K562 (cell line): ENCODE data around the gene SMG5. TPM values are rescaled to one million over a fixed set of nuclear protein-coding genes. Genes with fewer than 3 reads are reported as not detected.

Source experiments
- ATAC-seq: fragments of 200-7000 bp; cut with Tn5 transposase; 3 replicates; pipeline ENCODE4 v1.9.1; 2020; ENCODE audit warnings: moderate library complexity
- BruUV-seq: library from RNA; stranded (reverse); fragments of 400-500 nt; replicated peaks from 2 replicates; lab custom pipeline; 2021; lab: Mats Ljungman, UMichigan
- CTCF ChIA-PET: fragments of 300-600 bp; formaldehyde crosslinking; extraction: SDS; loops from one replicate; lab custom pipeline; 2021; ENCODE audit warnings: low intra/inter-chr PET ratio; lab: Yijun Ruan, JAX
- POLR2A ChIA-PET: fragments of 300-600, 350-650 bp; sonication (Branson Sonifier 250); formaldehyde crosslinking; extraction: SDS; loops from one replicate; lab custom pipeline; 2021; ENCODE audit warnings: antibody characterized with exemption, inconsistent platforms; lab: Yijun Ruan, JAX
- DNase-seq, 4 experiments: peaks; one replicate each; pipeline versions ENCODE4 v3.0.0 to v3.0.0-alpha.2; 2011 to 2018; ENCODE audit warnings: low spot score in 3 of 4, mixed read lengths in 3 of 4; ENCODE audit errors: extremely low read depth in 1 of 4
- FAIRE-seq: peaks from 2 replicates; lab custom pipeline; 2011; peaks lifted over from hg19 to GRCh38; lab: Jason Lieb, UNC
- H2AFZ ChIP-seq: 2 replicates; pipeline ENCODE4 v1.6.0; 2011; ENCODE audit warnings: low read depth, low read length, control low read depth, inconsistent platforms
- H3K27ac ChIP-seq: fragments of 200-600 bp; 3 replicates; pipeline ENCODE4 v1.8.0; 2011; ENCODE audit warnings: low read depth, mild to moderate bottlenecking, control low read depth, inconsistent platforms, low read length, moderate library complexity, mixed read lengths; ENCODE audit errors: extremely low read depth
- H3K27me3 ChIP-seq, 2 experiments: fragments of 300-600 bp in 1 of 2; 2 replicates in 1 of 2; 3 replicates in 1 of 2; pipeline versions ENCODE4 v1.6.0 to v1.8.0; 2011; ENCODE audit warnings: inconsistent platforms in 2 of 2, low read length in 2 of 2, mild to moderate bottlenecking in 1 of 2, mixed read lengths in 1 of 2, moderate library complexity in 1 of 2; ENCODE audit not compliant: control insufficient read depth in 2 of 2, insufficient read depth in 2 of 2
- H3K36me3 ChIP-seq: fragments of 300-600 bp; 3 replicates; pipeline ENCODE4 v1.8.0; 2011; ENCODE audit warnings: mild to moderate bottlenecking, low read length, inconsistent platforms; ENCODE audit not compliant: control insufficient read depth, insufficient read depth
- H3K4me1 ChIP-seq, 2 experiments: fragments of 200-600 bp in 1 of 2; replicated peaks in 1 of 2; 2 replicates in 1 of 2; 3 replicates in 1 of 2; pipeline versions ENCODE4 v1.5.1 to v1.8.0; 2011; ENCODE audit warnings: inconsistent platforms in 2 of 2, low read length in 2 of 2, mild to moderate bottlenecking in 1 of 2, mixed read lengths in 1 of 2, moderate library complexity in 1 of 2; ENCODE audit not compliant: control insufficient read depth in 2 of 2, insufficient read depth in 2 of 2
- H3K4me2 ChIP-seq: 2 replicates; pipeline ENCODE4 v1.6.1; 2011; ENCODE audit warnings: low read length, control low read depth, inconsistent platforms, mixed read lengths; ENCODE audit not compliant: insufficient read depth
- H3K4me3 ChIP-seq: fragments of 200-600 bp; sonication (generic), shearing (Covaris generic); 2 replicates; pipeline ENCODE4 v1.5.1; 2016; ENCODE audit warnings: control low read depth, inconsistent platforms
- H3K79me2 ChIP-seq: fragments of 200-600 bp; 3 replicates; pipeline ENCODE4 v1.8.0; 2011; ENCODE audit warnings: low read length, inconsistent platforms; ENCODE audit not compliant: control insufficient read depth, insufficient read depth
- H3K9ac ChIP-seq, 2 experiments: 2 replicates each; pipeline versions ENCODE4 v1.6.0 to v1.6.1; 2011; ENCODE audit warnings: low read depth in 2 of 2, low read length in 2 of 2, control low read depth in 1 of 2, inconsistent platforms in 1 of 2, mild to moderate bottlenecking in 1 of 2, mixed read lengths in 1 of 2; ENCODE audit not compliant: insufficient read depth in 1 of 2
- H3K9me1 ChIP-seq: one replicate; pipeline ENCODE4 v1.6.0; 2011; ENCODE audit warnings: inconsistent platforms, mild to moderate bottlenecking, low read length, moderate library complexity; ENCODE audit not compliant: control insufficient read depth, insufficient read depth
- H3K9me3 ChIP-seq: replicated peaks from 2 replicates; pipeline ENCODE4 v1.5.1; 2011; ENCODE audit warnings: low read depth, low read length, inconsistent platforms; ENCODE audit not compliant: control insufficient read depth, insufficient read depth
- H4K20me1 ChIP-seq: replicated peaks from 2 replicates; pipeline ENCODE4 v1.6.1; 2011; ENCODE audit warnings: low read length, inconsistent platforms, mixed read lengths; ENCODE audit not compliant: control insufficient read depth, insufficient read depth
- RBM25 ChIP-seq: fragments of 200-400 bp; formaldehyde crosslinking; IDR thresholded peaks from 2 replicates; pipeline ENCODE4 v1.6.1; 2018; ENCODE audit warnings: low read length, low read depth, moderate library complexity; ENCODE audit not compliant: severe bottlenecking
- WGBS: fragments of 100-300 bp; shearing (Covaris generic); methylation state at CpG from one replicate; pipeline ENCODE4 v1.1.6; 2016; ENCODE audit warnings: low coverage, mixed read lengths; ENCODE audit not compliant: insufficient coverage; ENCODE audit errors: missing lambda C conversion rate; 5-methylcytosine and 5-hydroxymethylcytosine counted together
- in situ Hi-C: fragments of 300-500 bp; cut with MboI; formaldehyde crosslinking; loops from 4 replicates; pipeline ENCODE4 v1.15.0; 2018; ENCODE audit warnings: inconsistent platforms, mixed read lengths
- intact Hi-C: fragments of 100-400 bp; cut with micrococcal nuclease; formaldehyde crosslinking; loops from 2 replicates; pipeline ENCODE4 v1.14.2; 2022
- polyA plus RNA-seq, 8 experiments: library from polyadenylated mRNA; depleted of rRNA in 4 of 8; stranded (reverse) in 5 of 8; unstranded in 3 of 8; fragments of >200 nt; fragmentation: Nextera tagmentation in 2 of 8; fragmentation: Illumina TruSeq in 1 of 8; extraction: Ambion mirVana in 2 of 8; extraction: Trizol in 1 of 8; gene quantifications; 2 replicates each; pipeline versions ENCODE4 v1.2.1 to v1.2.3, GENCODE V29; 2011 to 2014; ENCODE audit warnings: inconsistent platforms in 1 of 8, missing spikeins in 1 of 8
- total RNA-seq, 7 experiments: library from RNA; depleted of rRNA in 6 of 7; stranded (reverse); fragments of >200 nt in 6 of 7; fragmentation: Illumina TruSeq in 2 of 7; extraction: Trizol in 2 of 7; gene quantifications; 2 replicates each; pipeline versions ENCODE4 v1.2.1 to v1.2.3, GENCODE V29; 2011 to 2021; ENCODE audit warnings: low replicate concordance in 1 of 7
- TF ChIP-seq, protein P1 (sequence below): fragments of 250-450 bp; sonication (Bioruptor Pico); IDR thresholded peaks from 2 replicates; pipeline ENCODE4 v1.9.0; 2021; ENCODE audit warnings: mild to moderate bottlenecking, inconsistent platforms

Gene SMG5
- total and polyA plus RNA-seq, 9 of the 15 experiments (the other 6 are each of a cell fraction or from before 2014, with no cell fraction given): 1.4 to 85.9 (median 53.0) TPM

DNA sequence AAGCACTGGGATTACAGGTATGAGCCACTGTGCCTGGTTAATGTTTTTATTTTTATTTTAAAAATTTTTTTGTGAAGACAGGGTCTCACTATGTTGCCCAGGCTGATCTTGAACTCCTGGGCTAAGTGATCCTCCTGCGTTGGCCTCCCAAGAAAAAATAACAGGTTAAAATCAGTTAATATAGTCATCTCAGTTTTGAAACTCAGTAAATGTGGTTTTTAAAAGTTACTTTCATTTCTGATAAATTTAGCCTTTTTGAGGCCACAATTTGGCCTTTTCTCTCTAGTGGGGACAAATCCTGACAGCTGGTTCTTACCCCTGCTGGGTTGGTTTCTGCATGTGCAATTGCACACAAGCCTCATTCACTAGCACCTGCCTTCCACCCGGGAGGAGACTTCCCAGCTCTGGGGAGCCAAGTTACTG is 56.5 kb downstream of the SMG5 start:
- TF ChIP-seq, protein P1, sequence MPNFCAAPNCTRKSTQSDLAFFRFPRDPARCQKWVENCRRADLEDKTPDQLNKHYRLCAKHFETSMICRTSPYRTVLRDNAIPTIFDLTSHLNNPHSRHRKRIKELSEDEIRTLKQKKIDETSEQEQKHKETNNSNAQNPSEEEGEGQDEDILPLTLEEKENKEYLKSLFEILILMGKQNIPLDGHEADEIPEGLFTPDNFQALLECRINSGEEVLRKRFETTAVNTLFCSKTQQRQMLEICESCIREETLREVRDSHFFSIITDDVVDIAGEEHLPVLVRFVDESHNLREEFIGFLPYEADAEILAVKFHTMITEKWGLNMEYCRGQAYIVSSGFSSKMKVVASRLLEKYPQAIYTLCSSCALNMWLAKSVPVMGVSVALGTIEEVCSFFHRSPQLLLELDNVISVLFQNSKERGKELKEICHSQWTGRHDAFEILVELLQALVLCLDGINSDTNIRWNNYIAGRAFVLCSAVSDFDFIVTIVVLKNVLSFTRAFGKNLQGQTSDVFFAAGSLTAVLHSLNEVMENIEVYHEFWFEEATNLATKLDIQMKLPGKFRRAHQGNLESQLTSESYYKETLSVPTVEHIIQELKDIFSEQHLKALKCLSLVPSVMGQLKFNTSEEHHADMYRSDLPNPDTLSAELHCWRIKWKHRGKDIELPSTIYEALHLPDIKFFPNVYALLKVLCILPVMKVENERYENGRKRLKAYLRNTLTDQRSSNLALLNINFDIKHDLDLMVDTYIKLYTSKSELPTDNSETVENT (CRISPR knock-in tag): no peak
- peak; percentile 10 for TF ChIP-seq RBM25
- ATAC-seq (no peak), DNase-seq (no peak), FAIRE-seq (no peak)
- H3K79me2 ChIP-seq: no peaks in the 10 kb centered on the region
- no peak overlapping the region for H3K9ac ChIP-seq
- no peak overlapping the region for H2AFZ ChIP-seq
- no TSS peak for BruUV-seq
- peaks cover 3 to 7% of the 10 kb centered on the region in 2 experiments; a peak in 3 of 5 replicates for H3K4me1 ChIP-seq
- WGBS: 49% methylated on average over 2 of the region's 2 CpGs
- H3K9me3 ChIP-seq: no peaks in the 10 kb centered on the region
- no peaks in the 10 kb centered on the region for H3K27me3 ChIP-seq
- in situ Hi-C loops (no loop called here), intact Hi-C loops (loop anchor here (2.0 to 5.0 kb wide), 2 partner anchors 79 to 129 kb away; no protein-coding TSS in a partner anchor)
- peaks cover 43% of the 10 kb centered on the region; the same call in 2 of the 3 replicates for H3K36me3 ChIP-seq
- no peaks in the 10 kb centered on the region for H4K20me1 ChIP-seq
- no peaks in the 10 kb centered on the region for H3K9me1 ChIP-seq
- POLR2A ChIA-PET: interaction anchor here (1.1 to 1.7 kb wide), 3 partner anchors 10 to 103 kb away, joined by 3 to 4 read pairs (median 3); no protein-coding TSS in a partner anchor
- CTCF ChIA-PET: interaction anchor here (1.2 to 3.6 kb wide), 6 partner anchors 80 to 135 kb away, joined by 4 to 44 read pairs (median 10); no protein-coding TSS in a partner anchor
- no peak overlapping the region for H3K4me2 ChIP-seq
- no peak overlapping the region for H3K27ac ChIP-seq
- H3K4me3 ChIP-seq: no peak overlapping the region
